Right atrium auricular region (tissue), 2 donors: ENCODE results near the gene LRIG2. TPM values are rescaled to one million over a fixed set of nuclear protein-coding genes. Genes with fewer than 3 reads are reported as not detected.

Experiments
- DNase-seq: peaks from one replicate; pipeline ENCODE4 v3.0.0-alpha.2; 2019; ENCODE audit warnings: low spot score
- H3K27ac ChIP-seq, 2 donors: fragments of 200-600 bp; sonication (generic); 1 replicate in 1 of 2; 2 replicates in 1 of 2; pipeline ENCODE4 v1.5.1; 2016 to 2019
- H3K27me3 ChIP-seq, 2 donors: fragments of 200-600 bp; sonication (generic); one replicate each; pipeline versions ENCODE4 v1.5.1 to v1.6.0; 2017 to 2019
- H3K36me3 ChIP-seq: fragments of 200-600 bp; sonication (generic); one replicate; pipeline ENCODE4 v1.5.1; 2016
- H3K4me1 ChIP-seq, 2 donors: fragments of 200-600 bp; sonication (generic); one replicate each; pipeline versions ENCODE4 v1.5.1 to v1.6.0; 2017 to 2019
- H3K4me3 ChIP-seq, 2 donors: fragments of 200-600 bp; sonication (generic); 1 replicate in 1 of 2; 2 replicates in 1 of 2; pipeline ENCODE4 v1.5.1; 2017 to 2019; ENCODE audit warnings: mild to moderate bottlenecking in 1 of 2, moderate library complexity in 1 of 2
- H3K9me3 ChIP-seq, 2 donors: fragments of 200-600 bp; sonication (generic); one replicate each; pipeline ENCODE4 v1.5.1; 2019
- CTCF ChIP-seq, 2 donors: fragments of 200-600 bp; sonication (generic); IDR thresholded peaks; one replicate each; pipeline ENCODE4 v1.5.1; 2019; ENCODE audit warnings: antibody characterized with exemption in 2 of 2
- total RNA-seq, 2 donors: library from RNA; depleted of rRNA; stranded (reverse); fragments of >200 nt; gene quantifications; one replicate each; pipeline ENCODE4 v1.1.0, GENCODE V29; 2016

LRIG2 gene
- total RNA-seq, 2 donors from 2014 or later, result 7.1 to 10.4 TPM

GRCh38 chr1:113128116-113128515 is 55.1 kb downstream of the LRIG2 start:
- no peak overlapping the region for H3K27ac ChIP-seq
- H3K4me1 ChIP-seq, result no peaks in the 10 kb centered on the region
- TF ChIP-seq CTCF (IDR thresholded peaks at IDR 0.05), result no peak
- no peak overlapping the region for H3K4me3 ChIP-seq
- no peak for DNase-seq
- no peaks in the 10 kb centered on the region for H3K27me3 ChIP-seq
- peaks cover 34% of the 10 kb centered on the region for H3K36me3 ChIP-seq
- no peaks in the 10 kb centered on the region for H3K9me3 ChIP-seq

GRCh38 chr1:113129529-113130185 is 56.7 kb downstream of the LRIG2 start:
- TF ChIP-seq CTCF (IDR thresholded peaks at IDR 0.05), result no peak
- Histone ChIP-seq H3K9me3 (no peaks in the 10 kb centered on the region), H3K4me1 (no peaks in the 10 kb centered on the region), H3K36me3 (peaks cover 18% of the 10 kb centered on the region), H3K4me3 (no peak overlapping the region), H3K27me3 (no peaks in the 10 kb centered on the region), H3K27ac (no peak overlapping the region)
- no peak for DNase-seq

- Histone ChIP-seq H3K27ac (no peak overlapping the region), H3K27me3 (no peaks in the 10 kb centered on the region), H3K36me3 (peaks cover 7% of the 10 kb centered on the region), H3K9me3 (no peaks in the 10 kb centered on the region), H3K4me1 (no peaks in the 10 kb centered on the region), H3K4me3 (no peak overlapping the region)
- TF ChIP-seq CTCF (IDR thresholded peaks at IDR 0.05), result no peak
- DNase-seq, result no peak
Observed at GRCh38 chr1:113133038-113133437, 60.0 kb downstream of the LRIG2 start.

GRCh38 chr1:113133759-113134158 is 60.8 kb downstream of the LRIG2 start:
- H3K4me1 ChIP-seq, result no peaks in the 10 kb centered on the region
- peaks cover under 1% of the 10 kb centered on the region for H3K36me3 ChIP-seq
- DNase-seq, result no peak
- no peaks in the 10 kb centered on the region for H3K9me3 ChIP-seq
- H3K27ac ChIP-seq, result no peak overlapping the region
- TF ChIP-seq CTCF (IDR thresholded peaks at IDR 0.05), result no peak
- H3K27me3 ChIP-seq, result no peaks in the 10 kb centered on the region
- H3K4me3 ChIP-seq, result no peak overlapping the region

- DNase-seq, result no peak
- no peak for TF ChIP-seq CTCF (IDR thresholded peaks at IDR 0.05)
- Histone ChIP-seq H3K27ac (no peak overlapping the region), H3K4me1 (no peaks in the 10 kb centered on the region), H3K4me3 (no peak overlapping the region), H3K36me3 (no peaks in the 10 kb centered on the region), H3K9me3 (no peaks in the 10 kb centered on the region), H3K27me3 (no peaks in the 10 kb centered on the region)
Observed at GRCh38 chr1:113135460-113135859, 62.5 kb downstream of the LRIG2 start.

GRCh38 chr1:113136476-113136875 is 63.5 kb downstream of the LRIG2 start:
- Histone ChIP-seq H3K27me3 (no peaks in the 10 kb centered on the region), H3K9me3 (no peaks in the 10 kb centered on the region), H3K4me1 (peaks cover 0 to 10% of the 10 kb centered on the region in 2 donors), H3K4me3 (no peak overlapping the region), H3K27ac (no peak overlapping the region), H3K36me3 (no peaks in the 10 kb centered on the region)
- no peak for TF ChIP-seq CTCF (IDR thresholded peaks at IDR 0.05)
- no peak for DNase-seq
